GM23338 (cell line): ENCODE data around the gene ZACN.

Experiments
- CTCF ChIP-seq, 2 experiments: fragments of 200-600 bp in 1 of 2; sonication (generic) in 1 of 2; conservative IDR thresholded peaks; 2 replicates each; pipeline versions ENCODE4 v1.5.1 to v1.6.1; 2016 to 2017; ENCODE audit warnings: antibody characterized with exemption in 2 of 2, low read depth in 2 of 2, mild to moderate bottlenecking in 2 of 2, moderate library complexity in 1 of 2
- POLR2AphosphoS5 ChIP-seq: IDR thresholded peaks from 2 replicates; pipeline ENCODE4 v1.6.1; 2016; ENCODE audit warnings: antibody characterized with exemption, low read depth

- TF ChIP-seq CTCF (conservative IDR thresholded peaks at IDR 0.05; ENCODE audit: low read depth in 2 of 2) (no peak), POLR2AphosphoS5 (no peak)
These were observed 2.0 kb upstream of the ZACN start for GRCh38 chr17:76076765-76077583.
